Measurements from ENCODE around the gene MAP3K9. TPM values are rescaled to one million over a fixed set of nuclear protein-coding genes. Genes with fewer than 3 reads are reported as not detected.

MAP3K9 gene
- total RNA-seq, 1 experiment from 2014 or later, result 12.1 TPM

DNA sequence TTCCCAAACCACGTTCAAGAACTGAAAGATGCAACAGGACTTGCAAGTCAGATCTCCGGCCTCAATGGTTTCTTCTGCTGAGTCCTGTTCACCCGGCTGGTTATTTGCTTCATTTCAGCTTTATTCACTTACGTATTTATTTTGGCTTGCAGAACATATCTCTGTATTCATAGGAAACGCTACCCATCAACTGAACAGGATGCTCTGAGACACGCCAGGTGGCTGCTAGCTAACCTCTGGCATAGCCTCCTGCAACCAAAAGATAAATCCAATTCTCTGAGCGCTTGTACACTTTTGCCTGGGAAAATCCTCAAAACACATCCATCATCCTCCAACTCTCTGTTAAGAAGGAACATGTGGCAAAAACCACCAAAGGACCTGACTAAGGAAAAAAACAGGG lies 17.3 kb downstream of the MAP3K9 start:
- H3K36me3 ChIP-seq (ENCODE audit: control insufficient read depth, insufficient read depth, low read length), result no peaks in the 10 kb centered on the region
- no TSS peak for BruUV-seq (replicated peaks)
- H3K4me1 ChIP-seq (ENCODE audit: control insufficient read depth, insufficient read depth, low read length), result no peaks in the 10 kb centered on the region
- DNase-seq (ENCODE audit: low read depth, low spot score) (no peak), ATAC-seq (no peak)
- intact Hi-C loops (cut with micrococcal nuclease; ENCODE audit: unreplicated experiment), result no loop called here
- TF ChIP-seq POLR2AphosphoS5 (IDR thresholded peaks at IDR 0.05; ENCODE audit: low read depth, low read length), result no peak
- no peak for TF ChIP-seq SIN3A (IDR thresholded peaks at IDR 0.05; ENCODE audit: borderline replicate concordance, insufficient read depth, low read depth, low read length)
- TF ChIP-seq, protein P1, sequence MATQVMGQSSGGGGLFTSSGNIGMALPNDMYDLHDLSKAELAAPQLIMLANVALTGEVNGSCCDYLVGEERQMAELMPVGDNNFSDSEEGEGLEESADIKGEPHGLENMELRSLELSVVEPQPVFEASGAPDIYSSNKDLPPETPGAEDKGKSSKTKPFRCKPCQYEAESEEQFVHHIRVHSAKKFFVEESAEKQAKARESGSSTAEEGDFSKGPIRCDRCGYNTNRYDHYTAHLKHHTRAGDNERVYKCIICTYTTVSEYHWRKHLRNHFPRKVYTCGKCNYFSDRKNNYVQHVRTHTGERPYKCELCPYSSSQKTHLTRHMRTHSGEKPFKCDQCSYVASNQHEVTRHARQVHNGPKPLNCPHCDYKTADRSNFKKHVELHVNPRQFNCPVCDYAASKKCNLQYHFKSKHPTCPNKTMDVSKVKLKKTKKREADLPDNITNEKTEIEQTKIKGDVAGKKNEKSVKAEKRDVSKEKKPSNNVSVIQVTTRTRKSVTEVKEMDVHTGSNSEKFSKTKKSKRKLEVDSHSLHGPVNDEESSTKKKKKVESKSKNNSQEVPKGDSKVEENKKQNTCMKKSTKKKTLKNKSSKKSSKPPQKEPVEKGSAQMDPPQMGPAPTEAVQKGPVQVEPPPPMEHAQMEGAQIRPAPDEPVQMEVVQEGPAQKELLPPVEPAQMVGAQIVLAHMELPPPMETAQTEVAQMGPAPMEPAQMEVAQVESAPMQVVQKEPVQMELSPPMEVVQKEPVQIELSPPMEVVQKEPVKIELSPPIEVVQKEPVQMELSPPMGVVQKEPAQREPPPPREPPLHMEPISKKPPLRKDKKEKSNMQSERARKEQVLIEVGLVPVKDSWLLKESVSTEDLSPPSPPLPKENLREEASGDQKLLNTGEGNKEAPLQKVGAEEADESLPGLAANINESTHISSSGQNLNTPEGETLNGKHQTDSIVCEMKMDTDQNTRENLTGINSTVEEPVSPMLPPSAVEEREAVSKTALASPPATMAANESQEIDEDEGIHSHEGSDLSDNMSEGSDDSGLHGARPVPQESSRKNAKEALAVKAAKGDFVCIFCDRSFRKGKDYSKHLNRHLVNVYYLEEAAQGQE (IDR thresholded peaks at IDR 0.05; ENCODE audit: insufficient read depth in 1 of 2, low read depth in 2 of 2, low read length in 1 of 2), result no peak
- no peak for TF ChIP-seq TCF7L2 (IDR thresholded peaks at IDR 0.05; ENCODE audit: low read depth, low read length)
- TF ChIP-seq, protein P2, sequence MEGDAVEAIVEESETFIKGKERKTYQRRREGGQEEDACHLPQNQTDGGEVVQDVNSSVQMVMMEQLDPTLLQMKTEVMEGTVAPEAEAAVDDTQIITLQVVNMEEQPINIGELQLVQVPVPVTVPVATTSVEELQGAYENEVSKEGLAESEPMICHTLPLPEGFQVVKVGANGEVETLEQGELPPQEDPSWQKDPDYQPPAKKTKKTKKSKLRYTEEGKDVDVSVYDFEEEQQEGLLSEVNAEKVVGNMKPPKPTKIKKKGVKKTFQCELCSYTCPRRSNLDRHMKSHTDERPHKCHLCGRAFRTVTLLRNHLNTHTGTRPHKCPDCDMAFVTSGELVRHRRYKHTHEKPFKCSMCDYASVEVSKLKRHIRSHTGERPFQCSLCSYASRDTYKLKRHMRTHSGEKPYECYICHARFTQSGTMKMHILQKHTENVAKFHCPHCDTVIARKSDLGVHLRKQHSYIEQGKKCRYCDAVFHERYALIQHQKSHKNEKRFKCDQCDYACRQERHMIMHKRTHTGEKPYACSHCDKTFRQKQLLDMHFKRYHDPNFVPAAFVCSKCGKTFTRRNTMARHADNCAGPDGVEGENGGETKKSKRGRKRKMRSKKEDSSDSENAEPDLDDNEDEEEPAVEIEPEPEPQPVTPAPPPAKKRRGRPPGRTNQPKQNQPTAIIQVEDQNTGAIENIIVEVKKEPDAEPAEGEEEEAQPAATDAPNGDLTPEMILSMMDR (IDR thresholded peaks at IDR 0.05), result no peak
- H3K9me3 ChIP-seq (ENCODE audit: control insufficient read depth, insufficient read depth, low read depth, low read length), result no peaks in the 10 kb centered on the region
- in situ Hi-C loops (cut with HindIII; ENCODE audit: low pct_unique_long_range_greater_than_20kb, low sequenced_read_pairs), result no loop called here
- H3K27ac ChIP-seq (ENCODE audit: low read length), result no peak overlapping the region
- CTCF ChIA-PET, result interaction anchor here (0.6 kb wide), 1 partner anchor 172 kb away, joined by 4 read pairs; no protein-coding TSS in a partner anchor
- no peak overlapping the region for H3K4me3 ChIP-seq (ENCODE audit: low read depth in 2 of 2, low read length in 2 of 2)
- POLR2A ChIA-PET, result no interaction called here
- no peaks in the 10 kb centered on the region for H3K27me3 ChIP-seq (ENCODE audit: control insufficient read depth, insufficient read depth, low read length)

- H3K4me1 ChIP-seq (ENCODE audit: control insufficient read depth, insufficient read depth, low read length), result no peaks in the 10 kb centered on the region
- H3K9me3 ChIP-seq (ENCODE audit: control insufficient read depth, insufficient read depth, low read depth, low read length), result no peaks in the 10 kb centered on the region
- ChIA-PET CTCF (no interaction called here), POLR2A (interaction anchor here (0.6 kb wide), 1 partner anchor 37 kb away, joined by 6 read pairs; no protein-coding TSS in a partner anchor)
- intact Hi-C loops (cut with micrococcal nuclease; ENCODE audit: unreplicated experiment), result no loop called here
- TF ChIP-seq POLR2AphosphoS5 (IDR thresholded peaks at IDR 0.05; ENCODE audit: low read depth, low read length), result no peak
- TF ChIP-seq, protein P1 (IDR thresholded peaks at IDR 0.05; ENCODE audit: insufficient read depth in 1 of 2, low read depth in 2 of 2, low read length in 1 of 2), result no peak
- no peak for TF ChIP-seq SIN3A (IDR thresholded peaks at IDR 0.05; ENCODE audit: borderline replicate concordance, insufficient read depth, low read depth, low read length)
- H3K27ac ChIP-seq (ENCODE audit: low read length), result no peak overlapping the region
- in situ Hi-C loops (cut with HindIII; ENCODE audit: low pct_unique_long_range_greater_than_20kb, low sequenced_read_pairs), result no loop called here
- no peaks in the 10 kb centered on the region for H3K27me3 ChIP-seq (ENCODE audit: control insufficient read depth, insufficient read depth, low read length)
- no TSS peak for BruUV-seq (replicated peaks)
- DNase-seq (ENCODE audit: low read depth, low spot score) (no peak), ATAC-seq (no peak)
- no peak overlapping the region for H3K4me3 ChIP-seq (ENCODE audit: low read depth in 2 of 2, low read length in 2 of 2)
- no peaks in the 10 kb centered on the region for H3K36me3 ChIP-seq (ENCODE audit: control insufficient read depth, insufficient read depth, low read length)
Observed at GRCh38 chr14:70789961-70790360, 19.4 kb downstream of the MAP3K9 start.

All from Panc1 (cell line).